Measurements from ENCODE around the gene ARMH1.

Gene ARMH1

DNA sequence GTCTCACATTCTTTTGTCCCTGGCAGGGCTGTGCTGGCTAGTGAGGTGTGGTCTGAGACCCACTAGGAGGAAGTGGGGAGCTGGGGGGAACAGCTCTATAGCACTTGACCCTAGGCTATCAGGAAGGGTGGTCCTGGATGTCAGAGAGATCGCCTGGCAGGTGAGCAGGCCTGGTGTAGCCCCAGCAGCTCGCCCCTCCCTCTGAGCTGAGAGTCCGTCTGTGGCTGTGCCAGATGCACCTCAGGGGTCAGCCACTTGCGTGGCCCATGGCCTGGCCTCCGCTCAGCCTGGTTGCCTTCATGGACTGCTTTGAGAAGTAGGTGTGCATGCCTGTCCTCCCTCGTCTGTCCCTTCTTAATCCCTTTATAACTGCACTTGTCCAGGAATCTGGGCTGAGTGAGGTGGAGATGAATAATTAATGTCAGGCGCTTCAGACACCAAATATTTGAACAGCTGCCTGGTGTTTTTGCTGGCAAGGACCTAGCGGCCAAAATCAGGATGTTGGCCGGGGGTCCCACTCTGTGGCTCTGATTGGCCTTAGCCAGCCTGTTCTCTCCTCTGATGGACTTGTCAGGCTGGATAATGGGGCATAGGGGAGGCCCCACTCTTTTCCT, 30.7 kb upstream of the ARMH1 start:
- FAIRE-seq (no peak), DNase-seq (ENCODE audit: extremely low spot score, insufficient read length, low read depth) (no peak)

- FAIRE-seq (no peak), DNase-seq (ENCODE audit: extremely low spot score, insufficient read length, low read depth) (no peak)
Observed at GRCh38 chr1:44644806-44645205, 29.7 kb upstream of the ARMH1 start.

- DNase-seq (ENCODE audit: extremely low spot score, insufficient read length, low read depth) (no peak), FAIRE-seq (no peak)
Observed at GRCh38 chr1:44645476-44646244, 28.9 kb upstream of the ARMH1 start.

- DNase-seq (ENCODE audit: extremely low spot score, insufficient read length, low read depth) (no peak), FAIRE-seq (no peak)
Observed at GRCh38 chr1:44646261-44647110, 28.0 kb upstream of the ARMH1 start.

- FAIRE-seq (no peak), DNase-seq (ENCODE audit: extremely low spot score, insufficient read length, low read depth) (no peak)
Observed at GRCh38 chr1:44647896-44648295, 26.6 kb upstream of the ARMH1 start.

DNA sequence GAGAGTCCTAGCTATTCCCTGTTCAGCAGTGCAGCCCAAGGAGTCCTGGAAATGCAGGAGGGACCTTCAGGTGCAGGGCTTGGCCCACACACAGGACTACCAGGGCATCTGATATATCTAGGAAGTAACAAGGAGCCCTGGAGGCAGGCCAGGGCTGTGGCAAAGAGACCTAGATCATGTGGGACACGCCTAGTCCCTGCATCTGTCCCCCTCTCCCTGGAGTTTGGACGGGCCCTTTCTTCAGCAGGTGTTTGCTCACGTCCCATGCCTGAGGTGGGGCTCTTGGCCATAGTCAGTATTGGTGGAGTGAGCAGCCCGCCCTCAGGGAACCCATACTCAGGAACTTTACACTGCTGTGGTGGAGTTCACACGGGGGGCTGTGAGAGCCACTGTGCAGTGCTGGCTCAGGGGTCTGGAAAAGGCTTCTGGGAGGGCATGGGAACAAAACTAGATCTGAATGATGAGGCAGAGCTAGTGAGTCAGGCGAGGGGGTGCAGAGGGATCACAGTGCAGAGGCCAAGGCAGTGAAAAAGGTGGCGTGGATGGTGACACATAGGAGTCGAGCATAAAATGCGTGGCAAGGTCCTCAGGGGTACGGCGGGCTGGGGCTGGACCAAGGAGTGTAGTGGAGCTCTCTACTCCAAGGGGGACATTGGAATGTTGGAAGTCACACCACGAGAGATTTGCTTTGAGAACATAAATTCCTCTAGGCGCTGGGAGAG, 25.8 kb upstream of the ARMH1 start:
- FAIRE-seq: no peak
- DNase-seq (ENCODE audit: extremely low spot score, insufficient read length, low read depth): no peak

- FAIRE-seq (no peak), DNase-seq (ENCODE audit: extremely low spot score, insufficient read length, low read depth) (no peak)
Observed at GRCh38 chr1:44649788-44650158, 24.7 kb upstream of the ARMH1 start.

DNA sequence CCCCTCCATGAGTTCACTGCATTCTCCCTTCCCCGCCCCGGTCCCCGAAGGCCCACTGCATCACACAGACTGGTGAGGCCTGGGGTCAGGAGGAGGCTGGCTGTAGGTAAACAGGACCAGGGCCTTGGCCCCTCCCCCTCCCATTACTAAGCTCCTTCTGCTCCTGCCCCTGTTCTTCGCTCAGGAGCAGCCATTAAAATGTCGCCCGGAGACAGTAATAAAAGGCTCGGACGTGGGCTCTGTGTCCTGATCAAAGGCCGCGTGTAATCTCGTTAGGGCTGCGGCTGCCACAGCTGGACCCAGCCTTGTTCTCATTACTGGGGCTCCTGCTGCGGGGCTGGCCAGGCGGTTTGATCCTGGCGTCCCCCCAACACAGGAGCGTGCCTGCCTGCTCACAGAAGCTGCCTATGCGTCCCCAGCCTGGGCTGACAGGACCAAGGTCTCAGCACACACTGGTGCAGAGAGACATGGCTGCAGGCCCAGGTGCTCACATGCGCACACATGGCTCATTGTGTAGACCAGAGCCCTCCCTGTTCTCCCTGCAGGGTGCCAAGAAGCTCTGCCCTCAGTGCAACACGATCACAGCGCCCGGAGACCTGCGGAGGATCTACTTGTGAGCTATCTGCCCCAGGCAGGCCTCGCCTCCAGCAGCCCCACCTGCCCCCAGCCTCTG, 24.2 kb upstream of the ARMH1 start:
- DNase-seq (ENCODE audit: extremely low spot score, insufficient read length, low read depth): no peak

DNA sequence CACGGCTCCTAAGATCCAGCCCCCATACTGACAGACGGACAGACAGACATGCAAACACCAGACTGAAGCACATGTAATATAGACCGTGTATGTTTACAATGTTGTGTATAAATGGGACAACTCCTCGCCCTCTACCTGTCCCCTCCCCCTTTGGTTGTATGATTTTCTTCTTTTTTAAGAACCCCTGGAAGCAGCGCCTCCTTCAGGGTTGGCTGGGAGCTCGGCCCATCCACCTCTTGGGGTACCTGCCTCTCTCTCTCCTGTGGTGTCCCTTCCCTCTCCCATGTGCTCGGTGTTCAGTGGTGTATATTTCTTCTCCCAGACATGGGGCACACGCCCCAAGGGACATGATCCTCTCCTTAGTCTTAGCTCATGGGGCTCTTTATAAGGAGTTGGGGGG, 23.4 kb upstream of the ARMH1 start:
- DNase-seq (ENCODE audit: extremely low spot score, insufficient read length, low read depth) (no peak), FAIRE-seq (no peak)

More for the DNA sequence above, 24.2 kb upstream of the ARMH1 start:
- FAIRE-seq: no peak

GRCh38 chr1:44652445-44653106, 21.9 kb upstream of the ARMH1 start:
- peak; percentile 92 for FAIRE-seq
- DNase-seq (ENCODE audit: extremely low spot score, insufficient read length, low read depth): peak; percentile 65

- DNase-seq (ENCODE audit: extremely low spot score, insufficient read length, low read depth) (no peak), FAIRE-seq (no peak)
Observed at GRCh38 chr1:44653107-44653964, 21.2 kb upstream of the ARMH1 start.

DNA sequence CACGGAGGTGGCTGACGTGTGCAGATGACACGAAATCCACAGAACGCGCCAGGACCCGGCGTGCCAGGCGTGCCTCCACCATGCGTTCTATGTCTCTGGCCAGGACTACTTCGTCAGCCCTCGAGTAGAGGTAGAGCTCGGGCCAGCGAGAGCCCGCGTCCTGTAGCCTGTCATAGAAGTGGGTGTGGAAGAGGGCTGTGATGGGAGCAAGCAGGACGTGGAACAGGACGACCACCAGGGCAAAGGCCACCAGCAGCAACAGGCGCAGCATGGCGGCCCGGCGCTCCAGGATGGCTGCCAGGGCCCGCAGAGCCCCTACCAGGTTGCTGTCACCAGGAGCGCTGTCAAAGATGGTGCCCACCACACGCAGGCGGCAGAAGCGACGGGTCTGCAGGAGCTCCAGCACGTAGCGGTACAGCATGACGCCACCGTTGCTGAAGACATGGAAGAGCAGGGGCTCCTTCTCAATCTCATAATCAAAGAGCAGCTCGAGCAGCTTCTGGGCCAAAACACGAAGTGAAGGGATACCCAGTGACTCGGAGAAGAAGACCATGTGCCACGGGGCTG, 19.8 kb upstream of the ARMH1 start:
- FAIRE-seq: no peak

DNA sequence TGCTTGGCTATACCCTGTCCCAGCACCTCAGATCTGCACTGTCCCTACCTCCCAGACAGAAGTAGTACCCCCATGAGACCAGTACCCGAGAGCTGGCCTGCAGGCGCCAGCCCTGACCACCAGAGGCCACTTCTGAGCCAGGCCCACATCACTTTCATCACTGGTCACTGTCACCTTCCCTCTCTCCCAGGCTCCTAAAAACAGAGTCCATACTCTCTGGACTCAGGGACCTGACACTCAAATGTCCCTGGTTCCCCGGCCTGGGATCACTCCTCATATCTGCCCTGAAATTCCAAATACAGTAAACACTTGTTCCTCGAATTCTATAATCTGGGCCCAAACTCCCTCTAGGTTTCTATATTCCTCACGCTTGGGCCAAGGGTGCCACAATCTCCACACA, 18.9 kb upstream of the ARMH1 start:
- DNase-seq (ENCODE audit: extremely low spot score, insufficient read length, low read depth) (no peak), FAIRE-seq (no peak)

More for the DNA sequence above, 19.8 kb upstream of the ARMH1 start:
- no peak for DNase-seq (ENCODE audit: extremely low spot score, insufficient read length, low read depth)

GRCh38 chr1:44659566-44659965, 14.9 kb upstream of the ARMH1 start:
- FAIRE-seq (no peak), DNase-seq (ENCODE audit: extremely low spot score, insufficient read length, low read depth) (no peak)

- DNase-seq (ENCODE audit: extremely low spot score, insufficient read length, low read depth): no peak
Observed at GRCh38 chr1:44660176-44660575, 14.3 kb upstream of the ARMH1 start.

DNA sequence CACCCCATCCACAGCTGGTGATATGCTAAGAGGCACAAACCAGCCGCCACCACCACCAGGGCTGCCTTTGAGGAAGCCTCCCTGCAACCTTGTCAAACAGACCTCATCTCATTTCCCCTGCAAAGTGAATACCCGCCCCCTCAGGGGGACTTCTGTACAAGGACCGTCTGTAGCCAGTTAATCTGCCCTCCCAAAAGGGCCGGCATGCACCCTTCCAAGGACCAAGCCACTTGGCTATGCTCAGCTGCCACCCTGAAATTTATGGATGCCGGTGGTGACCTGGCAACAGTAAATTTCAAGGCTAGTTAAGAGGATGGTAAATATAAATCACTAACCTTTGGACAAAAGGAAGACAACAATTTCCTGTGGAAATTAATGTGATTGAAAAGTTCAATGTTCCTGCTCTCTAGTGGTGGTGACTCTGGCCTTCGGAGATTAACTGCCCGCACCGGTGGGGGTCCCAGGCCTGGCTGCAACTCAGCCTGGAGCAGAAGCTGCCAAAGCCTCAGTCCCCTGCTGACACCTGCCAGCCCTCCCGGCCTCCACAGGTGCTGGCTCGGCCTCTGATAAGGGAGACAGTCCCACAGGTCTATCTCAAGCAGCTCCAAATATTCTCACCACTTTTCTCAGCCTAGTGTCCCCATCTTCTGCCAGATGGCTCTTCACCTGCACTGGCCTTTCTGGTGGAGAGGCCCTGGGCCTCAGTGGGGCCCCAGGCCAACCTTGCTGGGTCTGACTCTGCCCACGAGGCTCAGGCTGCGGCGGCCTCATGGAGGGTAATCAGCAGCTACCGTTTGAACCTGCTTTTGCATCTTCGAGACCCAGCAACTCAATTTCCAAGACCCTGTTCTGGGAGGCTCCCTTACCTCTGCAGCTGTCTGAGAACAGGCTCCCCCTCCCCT, 12.5 kb upstream of the ARMH1 start:
- FAIRE-seq (no peak), DNase-seq (ENCODE audit: extremely low spot score, insufficient read length, low read depth) (no peak)

More at GRCh38 chr1:44660176-44660575, 14.3 kb upstream of the ARMH1 start:
- no peak for FAIRE-seq

DNA sequence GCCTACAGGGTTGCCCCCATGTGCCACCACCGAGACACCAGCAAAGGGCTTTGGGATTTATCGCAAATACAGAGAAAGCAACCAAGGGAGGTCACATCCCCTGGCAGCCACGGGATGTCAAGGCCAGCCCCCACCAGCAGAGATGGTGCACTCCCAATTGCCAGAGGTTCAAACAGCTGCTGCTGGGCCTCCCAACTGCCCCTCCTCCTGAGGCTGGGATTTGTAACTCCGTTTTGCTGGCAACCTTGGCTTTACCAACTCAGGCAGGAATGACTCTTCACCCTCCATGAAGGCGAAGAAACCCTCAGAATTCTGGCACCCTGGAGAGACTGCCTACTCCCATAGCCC, 11.9 kb upstream of the ARMH1 start:
- FAIRE-seq (no peak), DNase-seq (ENCODE audit: extremely low spot score, insufficient read length, low read depth) (no peak)
